Rectal smooth muscle tissue (tissue), 1 donor: ENCODE data around the gene CFAP298.
A peak's percentile ranks its signal among the peaks of the same experiment; 100 is the strongest.
"Not testable (repeated sequence)": the region's sequence is repeated elsewhere in the genome, so short reads cannot be mapped to it uniquely, and the experiment has no call there.

Source experiments
- H3K27ac ChIP-seq: one replicate; pipeline ENCODE4 v1.7.0; 2013; ENCODE audit warnings: low read depth, low read length, inconsistent platforms
- H3K27me3 ChIP-seq: one replicate; pipeline ENCODE4 v1.7.0; 2013; ENCODE audit warnings: low read length; ENCODE audit not compliant: control insufficient read depth, insufficient read depth
- H3K36me3 ChIP-seq: one replicate; pipeline ENCODE4 v1.7.0; 2013; ENCODE audit warnings: low read length; ENCODE audit not compliant: control insufficient read depth, insufficient read depth
- H3K4me1 ChIP-seq: one replicate; pipeline ENCODE4 v1.7.0; 2013; ENCODE audit warnings: low read length; ENCODE audit not compliant: control insufficient read depth, insufficient read depth
- H3K4me3 ChIP-seq: one replicate; pipeline ENCODE4 v1.7.0; 2013; ENCODE audit warnings: low read length
- H3K9ac ChIP-seq: one replicate; pipeline ENCODE4 v1.7.0; 2013; ENCODE audit warnings: low read length

CFAP298 gene

GRCh38 chr21:32612075-32612998 is at the start of gene CFAP298:
Gene CFAP298 (minus strand): TSS chr21:32612377. CDS start chr21:32612243, 134 bp downstream.
- Histone ChIP-seq H3K4me1 (peaks cover 3% of the 10 kb centered on the region), H3K27ac (peak within 1 kb of the TSS; percentile 90), H3K9ac (peak within 1 kb of the TSS; percentile 77), H3K36me3 (peaks cover 7% of the 10 kb centered on the region), H3K4me3 (peak within 1 kb of the TSS; percentile 98), H3K27me3 (no peaks in the 10 kb centered on the region)

GRCh38 chr21:32661026-32661782 is 49.0 kb upstream of the CFAP298 start:
- not testable (repeated sequence) for H3K27me3 ChIP-seq, H3K9ac ChIP-seq, H3K4me3 ChIP-seq, H3K27ac ChIP-seq, H3K4me1 ChIP-seq
- peaks cover 15% of the 10 kb centered on the region for H3K36me3 ChIP-seq

- Histone ChIP-seq H3K27ac (no peak overlapping the region), H3K4me1 (no peaks in the 10 kb centered on the region), H3K36me3 (peaks cover 7% of the 10 kb centered on the region), H3K9ac (no peak overlapping the region), H3K4me3 (no peak overlapping the region), H3K27me3 (no peaks in the 10 kb centered on the region)
These were observed 46.3 kb upstream of the CFAP298 start for GRCh38 chr21:32658524-32658923.

GRCh38 chr21:32653326-32653901 is 41.2 kb upstream of the CFAP298 start:
- peaks cover 9% of the 10 kb centered on the region for H3K36me3 ChIP-seq
- H3K9ac ChIP-seq = no peak overlapping the region
- H3K27me3 ChIP-seq = no peaks in the 10 kb centered on the region
- H3K27ac ChIP-seq = no peak overlapping the region
- H3K4me3 ChIP-seq = no peak overlapping the region
- H3K4me1 ChIP-seq = no peaks in the 10 kb centered on the region

GRCh38 chr21:32648165-32648564 is 36.0 kb upstream of the CFAP298 start:
- Histone ChIP-seq H3K36me3 (peaks cover 6% of the 10 kb centered on the region), H3K9ac (no peak overlapping the region), H3K27ac (no peak overlapping the region), H3K4me3 (no peak overlapping the region), H3K4me1 (no peaks in the 10 kb centered on the region), H3K27me3 (no peaks in the 10 kb centered on the region)

- Histone ChIP-seq H3K27me3 (no peaks in the 10 kb centered on the region), H3K4me3 (no peak overlapping the region), H3K27ac (no peak overlapping the region), H3K36me3 (peaks cover 6% of the 10 kb centered on the region), H3K9ac (no peak overlapping the region), H3K4me1 (no peaks in the 10 kb centered on the region)
These were observed 33.3 kb upstream of the CFAP298 start for GRCh38 chr21:32645261-32646182.

GRCh38 chr21:32641710-32642698 is 29.8 kb upstream of the CFAP298 start:
- Histone ChIP-seq H3K27ac (no peak overlapping the region), H3K9ac (no peak overlapping the region), H3K27me3 (no peaks in the 10 kb centered on the region), H3K36me3 (peaks cover 9% of the 10 kb centered on the region), H3K4me3 (no peak overlapping the region), H3K4me1 (no peaks in the 10 kb centered on the region)

GRCh38 chr21:32626621-32627196 is 14.5 kb upstream of the CFAP298 start:
- H3K27me3 ChIP-seq = no peaks in the 10 kb centered on the region
- no peak overlapping the region for H3K9ac ChIP-seq
- H3K4me1 ChIP-seq = no peaks in the 10 kb centered on the region
- no peak overlapping the region for H3K4me3 ChIP-seq
- peaks cover 4% of the 10 kb centered on the region for H3K36me3 ChIP-seq
- H3K27ac ChIP-seq = no peak overlapping the region

- not testable (repeated sequence) for H3K27me3 ChIP-seq, H3K4me1 ChIP-seq, H3K9ac ChIP-seq, H3K4me3 ChIP-seq, H3K27ac ChIP-seq, H3K36me3 ChIP-seq
These were observed 6.0 kb upstream of the CFAP298 start for GRCh38 chr21:32618218-32618617.

- Histone ChIP-seq H3K4me3 (peak overlapping the region; percentile 98), H3K36me3 (peaks cover 4% of the 10 kb centered on the region), H3K27ac (no peak overlapping the region), H3K4me1 (peaks cover 3% of the 10 kb centered on the region), H3K27me3 (no peaks in the 10 kb centered on the region), H3K9ac (no peak overlapping the region)
These were observed 1.4 kb upstream of the CFAP298 start for GRCh38 chr21:32613436-32614043.
